HG02759 (cell line): ENCODE data around the gene ZNF598.

Experiments used
- ATAC-seq: cut with Tn5 transposase; IDR thresholded peaks from one replicate; pipeline ENCODE4 v1.9.1; 2021; ENCODE audit warnings: mild to moderate bottlenecking, moderate library complexity; ENCODE audit not compliant: unreplicated experiment

ZNF598 gene

GRCh38 chr16:2009791-2010510 is at the start of gene ZNF598:
Gene ZNF598 (minus strand): TSS chr16:2009821.
- ATAC-seq: peak; percentile 89

GRCh38 chr16:2058872-2059271 is 49.3 kb upstream of the ZNF598 start:
- ATAC-seq: no peak

- no peak for ATAC-seq
These were observed 48.8 kb upstream of the ZNF598 start for GRCh38 chr16:2058420-2058819.

- no peak for ATAC-seq
These were observed 47.8 kb upstream of the ZNF598 start for GRCh38 chr16:2057438-2057837.

- no peak for ATAC-seq
These were observed 47.2 kb upstream of the ZNF598 start for GRCh38 chr16:2056681-2057407.

- ATAC-seq: no peak
These were observed 46.5 kb upstream of the ZNF598 start for GRCh38 chr16:2056077-2056476.

GRCh38 chr16:2054543-2055245 is 45.1 kb upstream of the ZNF598 start:
- no peak for ATAC-seq

- ATAC-seq: no peak
These were observed 44.3 kb upstream of the ZNF598 start for GRCh38 chr16:2053897-2054296.

GRCh38 chr16:2053211-2053610 is 43.6 kb upstream of the ZNF598 start:
- ATAC-seq: no peak

GRCh38 chr16:2048116-2048543 is 38.5 kb upstream of the ZNF598 start:
- ATAC-seq: no peak

- peak; percentile 96 for ATAC-seq
These were observed 37.9 kb upstream of the ZNF598 start, which contains the start of the genes NTHL1 and TSC2 for GRCh38 chr16:2047330-2048115. Gene NTHL1 (minus strand): TSS chr16:2047834. CDS start chr16:2047823, 11 bp downstream. Gene TSC2 (plus strand): TSS chr16:2047985. CDS start chr16:2048616, 631 bp downstream.

- ATAC-seq: no peak
These were observed 37.3 kb upstream of the ZNF598 start for GRCh38 chr16:2046893-2047329.

- no peak for ATAC-seq
These were observed 36.6 kb upstream of the ZNF598 start for GRCh38 chr16:2045965-2046892.

- ATAC-seq: no peak
These were observed 34.9 kb upstream of the ZNF598 start for GRCh38 chr16:2044541-2044940.

- no peak for ATAC-seq
These were observed 34.2 kb upstream of the ZNF598 start for GRCh38 chr16:2043667-2044451.

GRCh38 chr16:2042986-2043666 is 33.5 kb upstream of the ZNF598 start:
- ATAC-seq: no peak

- ATAC-seq: no peak
These were observed 32.8 kb upstream of the ZNF598 start for GRCh38 chr16:2042171-2042985.
